ENCODE data around the gene LBX1. TPM values are rescaled to one million over a fixed set of nuclear protein-coding genes. Genes with fewer than 3 reads are reported as not detected.

LBX1 gene
- total RNA-seq, 1 experiment from 2014 or later = not detected

GRCh38 chr10:101233443-101233842 is 4.2 kb upstream of the LBX1 start:
- Mint-ChIP-seq H3K27me3 (ENCODE audit: unreplicated experiment) (peaks cover 97% of the 10 kb centered on the region), H3K9me3 (ENCODE audit: low read depth, unreplicated experiment) (no peaks in the 10 kb centered on the region)

GRCh38 chr10:101231912-101232689 is 2.8 kb upstream of the LBX1 start:
- no TSS peak for BruUV-seq (replicated peaks)
- no peak for TF ChIP-seq CTCF (IDR thresholded peaks at IDR 0.05; ENCODE audit: unreplicated experiment)
- no peak for DNase-seq
- Mint-ChIP-seq H3K27me3 (ENCODE audit: unreplicated experiment) (peaks cover 99% of the 10 kb centered on the region), H3K27ac (ENCODE audit: unreplicated experiment) (no peak overlapping the region), H3K36me3 (ENCODE audit: insufficient read depth, unreplicated experiment) (no peaks in the 10 kb centered on the region), H3K4me1 (ENCODE audit: low read depth, unreplicated experiment) (no peaks in the 10 kb centered on the region), H3K9me3 (ENCODE audit: low read depth, unreplicated experiment) (no peaks in the 10 kb centered on the region), H3K4me3 (ENCODE audit: low read depth, unreplicated experiment) (no peak overlapping the region)
- CTCF ChIA-PET = no interaction called here
- intact Hi-C loops (cut with micrococcal nuclease; ENCODE audit: unreplicated experiment) = no loop called here

More at GRCh38 chr10:101233443-101233842, 4.2 kb upstream of the LBX1 start:
- TF ChIP-seq CTCF (IDR thresholded peaks at IDR 0.05; ENCODE audit: unreplicated experiment) = no peak
- DNase-seq = no peak
- intact Hi-C loops (cut with micrococcal nuclease; ENCODE audit: unreplicated experiment) = no loop called here
- H3K4me3 Mint-ChIP-seq (ENCODE audit: low read depth, unreplicated experiment) = no peak overlapping the region
- no peaks in the 10 kb centered on the region for H3K4me1 Mint-ChIP-seq (ENCODE audit: low read depth, unreplicated experiment)
- H3K27ac Mint-ChIP-seq (ENCODE audit: unreplicated experiment) = no peak overlapping the region
- no peaks in the 10 kb centered on the region for H3K36me3 Mint-ChIP-seq (ENCODE audit: insufficient read depth, unreplicated experiment)
- CTCF ChIA-PET = no interaction called here
- BruUV-seq (replicated peaks) = no TSS peak

GRCh38 chr10:101231092-101231491 is 1.8 kb upstream of the LBX1 start:
- no peak for DNase-seq
- TF ChIP-seq CTCF (IDR thresholded peaks at IDR 0.05; ENCODE audit: unreplicated experiment) = no peak
- H3K4me3 Mint-ChIP-seq (ENCODE audit: low read depth, unreplicated experiment) = no peak overlapping the region
- no peak overlapping the region for H3K27ac Mint-ChIP-seq (ENCODE audit: unreplicated experiment)
- H3K9me3 Mint-ChIP-seq (ENCODE audit: low read depth, unreplicated experiment) = no peaks in the 10 kb centered on the region
- CTCF ChIA-PET = no interaction called here
- H3K27me3 Mint-ChIP-seq (ENCODE audit: unreplicated experiment) = peaks cover 99% of the 10 kb centered on the region
- intact Hi-C loops (cut with micrococcal nuclease; ENCODE audit: unreplicated experiment) = no loop called here
- H3K4me1 Mint-ChIP-seq (ENCODE audit: low read depth, unreplicated experiment) = no peaks in the 10 kb centered on the region
- H3K36me3 Mint-ChIP-seq (ENCODE audit: insufficient read depth, unreplicated experiment) = no peaks in the 10 kb centered on the region
- BruUV-seq (replicated peaks) = no TSS peak

GRCh38 chr10:101230183-101230917 is 1.1 kb upstream of the LBX1 start:
- no peak for TF ChIP-seq CTCF (IDR thresholded peaks at IDR 0.05; ENCODE audit: unreplicated experiment)
- Mint-ChIP-seq H3K4me3 (ENCODE audit: low read depth, unreplicated experiment) (no peak overlapping the region), H3K4me1 (ENCODE audit: low read depth, unreplicated experiment) (peaks cover 1% of the 10 kb centered on the region), H3K36me3 (ENCODE audit: insufficient read depth, unreplicated experiment) (no peaks in the 10 kb centered on the region), H3K27ac (ENCODE audit: unreplicated experiment) (no peak overlapping the region), H3K27me3 (ENCODE audit: unreplicated experiment) (peaks cover 99% of the 10 kb centered on the region), H3K9me3 (ENCODE audit: low read depth, unreplicated experiment) (no peaks in the 10 kb centered on the region)
- intact Hi-C loops (cut with micrococcal nuclease; ENCODE audit: unreplicated experiment) = no loop called here
- CTCF ChIA-PET = no interaction called here
- BruUV-seq (replicated peaks) = no TSS peak
- DNase-seq = no peak
